IPS-18c (cell line): ENCODE results near the gene FAM43A.

ENCODE experiments used
- H3K4me3 ChIP-seq: 2 replicates; pipeline ENCODE4 v1.7.0; 2013; ENCODE audit warnings: low read depth, mild to moderate bottlenecking, low read length, moderate library complexity; ENCODE audit not compliant: insufficient read depth
- H3K9me3 ChIP-seq: one replicate; pipeline ENCODE4 v1.6.1; 2013; ENCODE audit warnings: mild to moderate bottlenecking, low read length, moderate library complexity; ENCODE audit not compliant: control insufficient read depth, insufficient read depth

Gene FAM43A

DNA sequence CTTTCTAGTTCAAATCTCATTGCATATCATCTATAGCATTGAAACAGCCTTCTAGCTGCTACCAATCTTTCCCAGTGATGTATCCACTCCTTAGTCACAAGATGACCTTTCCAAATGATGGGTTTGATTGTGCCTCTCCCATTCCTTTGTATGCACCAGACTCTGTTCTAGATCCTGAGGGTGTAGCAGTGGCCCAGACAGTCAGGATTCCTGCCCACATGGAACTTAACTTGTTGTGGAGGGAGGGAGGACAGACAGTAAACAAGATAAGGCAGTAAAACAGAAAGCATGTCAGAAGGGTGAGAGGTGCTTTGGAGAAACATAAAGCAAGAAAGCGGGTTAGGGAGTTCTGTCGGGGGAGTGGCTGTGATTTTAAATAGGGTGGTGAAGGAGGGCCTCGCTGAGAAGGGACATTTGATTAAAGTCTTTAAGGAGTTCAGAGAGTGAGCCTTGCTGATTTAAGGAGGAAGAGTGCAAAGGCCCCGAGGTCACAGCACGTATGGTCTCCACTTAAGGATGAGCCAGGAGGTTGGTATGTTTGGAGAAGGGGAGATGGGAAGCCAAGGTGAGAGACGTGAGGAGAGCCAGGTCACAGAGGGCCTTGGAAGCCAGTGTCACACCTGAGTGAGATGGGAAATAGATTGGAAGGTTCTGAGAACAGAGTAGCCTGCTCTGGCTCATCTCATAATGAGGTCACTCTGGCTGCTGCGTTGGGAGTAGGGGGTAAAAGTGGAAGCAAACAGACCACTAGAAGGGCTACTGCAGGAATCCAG, 38.3 kb downstream of the FAM43A start:
- H3K4me3 ChIP-seq: no peak overlapping the region

GRCh38 chr3:194725346-194725745, 39.7 kb downstream of the FAM43A start:
- H3K9me3 ChIP-seq: no peaks in the 10 kb centered on the region
- no peak overlapping the region for H3K4me3 ChIP-seq

More for the DNA sequence above, 38.3 kb downstream of the FAM43A start:
- no peaks in the 10 kb centered on the region for H3K9me3 ChIP-seq

- no peak overlapping the region for H3K4me3 ChIP-seq
- no peaks in the 10 kb centered on the region for H3K9me3 ChIP-seq
Measured at GRCh38 chr3:194727435-194728128, 41.9 kb downstream of the FAM43A start.

GRCh38 chr3:194728986-194729385, 43.3 kb downstream of the FAM43A start:
- Histone ChIP-seq H3K4me3 (no peak overlapping the region), H3K9me3 (no peaks in the 10 kb centered on the region)

DNA sequence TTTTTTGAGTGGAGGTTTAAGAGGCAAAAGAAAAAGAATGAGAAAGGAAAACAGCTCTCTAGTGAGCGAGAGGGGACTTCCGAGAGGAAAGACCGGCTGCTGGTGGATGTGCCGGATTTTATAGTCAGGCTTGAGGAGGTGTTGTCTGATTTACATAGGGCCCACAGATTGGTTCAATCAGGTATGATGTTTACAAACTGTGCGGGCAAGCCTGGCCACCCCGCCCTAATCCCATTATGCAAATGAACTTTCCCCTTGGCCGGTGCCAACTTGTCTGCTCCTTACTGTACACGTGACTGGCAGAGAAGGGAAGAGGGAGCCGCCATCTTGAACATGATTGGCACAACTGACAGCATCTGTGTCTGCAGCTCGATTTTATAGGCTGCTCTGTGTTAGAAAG, 44.7 kb downstream of the FAM43A start:
- Histone ChIP-seq H3K4me3 (no peak overlapping the region), H3K9me3 (no peaks in the 10 kb centered on the region)

DNA sequence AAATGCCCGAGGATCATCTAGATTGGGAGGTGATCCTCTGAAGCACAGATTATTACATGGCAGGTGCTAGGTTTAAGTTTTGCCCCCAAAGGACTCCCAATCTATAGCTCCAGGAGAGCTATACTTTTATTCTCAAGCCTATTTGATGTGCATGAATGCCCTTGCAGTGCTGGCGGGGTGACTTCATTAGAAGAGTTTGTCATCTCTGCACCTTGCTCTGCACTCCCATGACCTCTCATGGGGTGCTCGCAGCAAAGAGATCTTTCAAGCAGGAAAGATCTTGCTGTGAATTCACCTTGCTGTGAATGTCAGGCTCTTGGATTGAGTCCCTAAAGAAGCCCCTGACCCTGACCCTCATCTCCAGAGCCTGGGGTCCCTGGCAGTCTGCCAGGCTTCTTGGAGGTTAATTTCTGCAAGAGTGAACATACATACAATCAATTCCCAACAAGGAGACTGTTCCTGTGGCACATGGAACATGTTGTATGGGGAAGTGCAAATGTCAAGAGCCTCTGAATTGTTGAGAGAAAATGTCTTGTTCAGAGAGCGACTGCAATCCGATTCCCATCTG, 45.9 kb downstream of the FAM43A start:
- Histone ChIP-seq H3K4me3 (no peak overlapping the region), H3K9me3 (no peaks in the 10 kb centered on the region)

- Histone ChIP-seq H3K9me3 (no peaks in the 10 kb centered on the region), H3K4me3 (no peak overlapping the region)
Measured at GRCh38 chr3:194732617-194733016, 46.9 kb downstream of the FAM43A start.

GRCh38 chr3:194736277-194736895, 50.7 kb downstream of the FAM43A start:
- Histone ChIP-seq H3K9me3 (no peaks in the 10 kb centered on the region), H3K4me3 (no peak overlapping the region)

DNA sequence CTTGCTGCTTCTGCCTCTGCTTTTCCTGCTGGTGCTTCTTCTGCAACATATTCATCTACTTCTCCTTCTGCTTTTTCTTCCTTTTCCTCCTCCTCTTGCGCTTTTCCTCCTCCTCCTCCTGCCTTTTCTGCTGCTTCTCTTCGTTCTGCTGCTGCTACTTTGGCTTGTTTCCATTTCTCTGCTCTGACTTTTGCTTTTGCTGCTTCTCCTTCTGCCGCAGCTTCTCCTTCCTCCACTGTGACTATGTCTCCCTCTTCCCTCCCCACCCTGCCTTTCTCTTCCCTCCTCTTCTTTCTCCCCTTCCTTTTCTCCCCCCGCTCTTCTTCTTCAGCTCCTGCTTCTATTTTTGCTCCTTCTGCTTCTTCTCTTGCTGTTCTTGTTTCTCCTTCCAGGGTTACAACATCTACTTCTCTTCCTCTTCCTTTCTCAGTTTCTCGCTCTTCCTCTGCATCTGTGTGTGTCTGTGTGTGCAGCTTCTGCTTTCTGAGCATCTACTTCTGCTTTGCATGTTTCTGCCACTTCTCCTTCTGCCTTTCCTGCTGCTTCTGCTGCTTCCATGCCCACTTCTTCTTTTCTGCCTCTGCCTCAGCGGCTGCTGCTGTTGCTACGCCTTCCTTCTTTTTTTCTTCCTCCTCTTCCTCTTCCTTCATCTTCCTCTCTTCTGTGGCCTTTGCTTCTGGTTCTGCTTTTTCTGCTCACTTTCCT, 51.4 kb downstream of the FAM43A start:
- Histone ChIP-seq H3K4me3 (no peak overlapping the region), H3K9me3 (no peaks in the 10 kb centered on the region)
